HEK293 (cell line): ENCODE measurements around the gene DNASE2.

Experiments used
- BCL11A ChIP-seq: fragments of 450-650 bp; formaldehyde crosslinking; IDR thresholded peaks from 2 replicates; pipeline ENCODE4 v1.5.1; 2016; ENCODE audit warnings: low read depth, missing biosample characterization, missing genetic modification characterization
- TCF7L2 ChIP-seq: IDR thresholded peaks from 2 replicates; pipeline ENCODE4 v1.6.1; 2011; ENCODE audit warnings: low read depth, mild to moderate bottlenecking, inconsistent platforms, low read length, moderate library complexity, borderline replicate concordance
- ZNF146 ChIP-seq: fragments of 450-650 bp; formaldehyde crosslinking; IDR thresholded peaks from 2 replicates; pipeline ENCODE4 v1.5.1; 2016; ENCODE audit warnings: missing biosample characterization, missing genetic modification characterization
- ZNF707 ChIP-seq: fragments of 450-650 bp; formaldehyde crosslinking; IDR thresholded peaks from 2 replicates; pipeline ENCODE4 v1.5.1; 2016; ENCODE audit warnings: missing biosample characterization, missing genetic modification characterization
- TF ChIP-seq, protein P1 (sequence below): fragments of 450-650 bp; formaldehyde crosslinking; IDR thresholded peaks from 2 replicates; pipeline ENCODE4 v1.5.1; 2016; ENCODE audit warnings: missing biosample characterization, missing genetic modification characterization
- TF ChIP-seq, protein P2 (sequence below): fragments of 450-650 bp; formaldehyde crosslinking; IDR thresholded peaks from 2 replicates; pipeline ENCODE4 v1.5.1; 2016; ENCODE audit warnings: missing biosample characterization, missing genetic modification characterization

DNA sequence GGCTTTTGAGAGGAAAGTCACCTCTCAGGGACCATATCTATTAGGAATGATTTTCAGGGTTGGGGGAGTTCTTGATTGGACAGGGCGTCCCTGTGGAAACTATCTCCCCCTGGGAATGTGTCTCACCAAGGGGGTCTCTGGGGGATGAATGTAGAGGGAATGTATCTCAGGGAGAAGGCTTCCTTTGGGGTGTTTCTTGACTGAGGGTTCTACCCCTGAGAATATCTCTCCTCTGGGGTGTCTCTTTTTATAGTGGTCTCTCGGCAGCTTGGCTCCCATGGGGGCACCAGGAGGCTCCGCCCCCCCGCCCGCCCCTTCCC is 47.9 kb downstream of the DNASE2 start:
- TF ChIP-seq, protein P1, sequence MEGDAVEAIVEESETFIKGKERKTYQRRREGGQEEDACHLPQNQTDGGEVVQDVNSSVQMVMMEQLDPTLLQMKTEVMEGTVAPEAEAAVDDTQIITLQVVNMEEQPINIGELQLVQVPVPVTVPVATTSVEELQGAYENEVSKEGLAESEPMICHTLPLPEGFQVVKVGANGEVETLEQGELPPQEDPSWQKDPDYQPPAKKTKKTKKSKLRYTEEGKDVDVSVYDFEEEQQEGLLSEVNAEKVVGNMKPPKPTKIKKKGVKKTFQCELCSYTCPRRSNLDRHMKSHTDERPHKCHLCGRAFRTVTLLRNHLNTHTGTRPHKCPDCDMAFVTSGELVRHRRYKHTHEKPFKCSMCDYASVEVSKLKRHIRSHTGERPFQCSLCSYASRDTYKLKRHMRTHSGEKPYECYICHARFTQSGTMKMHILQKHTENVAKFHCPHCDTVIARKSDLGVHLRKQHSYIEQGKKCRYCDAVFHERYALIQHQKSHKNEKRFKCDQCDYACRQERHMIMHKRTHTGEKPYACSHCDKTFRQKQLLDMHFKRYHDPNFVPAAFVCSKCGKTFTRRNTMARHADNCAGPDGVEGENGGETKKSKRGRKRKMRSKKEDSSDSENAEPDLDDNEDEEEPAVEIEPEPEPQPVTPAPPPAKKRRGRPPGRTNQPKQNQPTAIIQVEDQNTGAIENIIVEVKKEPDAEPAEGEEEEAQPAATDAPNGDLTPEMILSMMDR (tag by site-specific recombination), result no peak
- TF ChIP-seq ZNF707 (tag by site-specific recombination) (no peak), TCF7L2 (no peak), ZNF146 (no peak), BCL11A (tag by site-specific recombination) (no peak)
- TF ChIP-seq, protein P2, sequence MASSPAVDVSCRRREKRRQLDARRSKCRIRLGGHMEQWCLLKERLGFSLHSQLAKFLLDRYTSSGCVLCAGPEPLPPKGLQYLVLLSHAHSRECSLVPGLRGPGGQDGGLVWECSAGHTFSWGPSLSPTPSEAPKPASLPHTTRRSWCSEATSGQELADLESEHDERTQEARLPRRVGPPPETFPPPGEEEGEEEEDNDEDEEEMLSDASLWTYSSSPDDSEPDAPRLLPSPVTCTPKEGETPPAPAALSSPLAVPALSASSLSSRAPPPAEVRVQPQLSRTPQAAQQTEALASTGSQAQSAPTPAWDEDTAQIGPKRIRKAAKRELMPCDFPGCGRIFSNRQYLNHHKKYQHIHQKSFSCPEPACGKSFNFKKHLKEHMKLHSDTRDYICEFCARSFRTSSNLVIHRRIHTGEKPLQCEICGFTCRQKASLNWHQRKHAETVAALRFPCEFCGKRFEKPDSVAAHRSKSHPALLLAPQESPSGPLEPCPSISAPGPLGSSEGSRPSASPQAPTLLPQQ (tag by site-specific recombination), result no peak
